Activated naive CD8-positive, alpha-beta T cell (primary cell): ENCODE data around the gene CDH24.
"Not testable (repeated sequence)": the region's sequence is repeated elsewhere in the genome, so short reads cannot be mapped to it uniquely, and the experiment has no call there.

ENCODE experiments used
- H3K27ac Mint-ChIP-seq: one replicate; pipeline ENCODE4 v1.8.0; 2021; ENCODE audit warnings: mixed read lengths
- H3K27me3 Mint-ChIP-seq: one replicate; pipeline ENCODE4 v1.8.0; 2021; ENCODE audit warnings: mixed read lengths
- H3K36me3 Mint-ChIP-seq: one replicate; pipeline ENCODE4 v1.8.0; 2021; ENCODE audit warnings: mixed read lengths
- H3K4me1 Mint-ChIP-seq: one replicate; pipeline ENCODE4 v1.8.0; 2021; ENCODE audit warnings: low read depth, mixed read lengths
- H3K4me3 Mint-ChIP-seq: one replicate; pipeline ENCODE4 v1.8.0; 2021; ENCODE audit warnings: mild to moderate bottlenecking, mixed read lengths
- H3K9me3 Mint-ChIP-seq: one replicate; pipeline ENCODE4 v1.8.0; 2021; ENCODE audit warnings: low read depth, mixed read lengths

Gene CDH24

DNA sequence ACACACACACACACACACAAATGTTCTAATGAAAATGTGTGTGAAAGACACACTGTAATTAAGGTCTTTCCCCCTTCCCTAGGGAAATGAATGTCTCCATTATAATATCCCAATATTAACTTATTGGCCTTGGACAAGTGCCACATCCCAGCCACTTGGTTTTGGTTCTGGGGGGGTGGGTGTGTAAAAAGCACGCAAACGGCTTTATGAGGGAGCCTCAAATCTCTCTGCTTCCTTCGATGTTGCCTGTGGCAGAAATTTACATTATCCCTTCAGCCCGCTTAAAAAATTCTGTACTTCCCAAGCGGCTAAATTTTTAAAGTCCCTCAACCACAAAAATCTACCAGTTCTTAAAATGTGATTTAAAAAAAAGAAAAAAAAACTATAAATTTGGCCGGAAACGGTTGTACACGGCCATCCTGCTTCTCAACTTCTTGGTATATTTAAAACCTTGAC is 47.8 kb downstream of the CDH24 start:
- peaks cover 50% of the 10 kb centered on the region for H3K4me1 Mint-ChIP-seq
- H3K27ac Mint-ChIP-seq, result peak overlapping the region; percentile 93
- no peaks in the 10 kb centered on the region for H3K36me3 Mint-ChIP-seq
- no peaks in the 10 kb centered on the region for H3K27me3 Mint-ChIP-seq
- peak overlapping the region; percentile 93 for H3K4me3 Mint-ChIP-seq
- H3K9me3 Mint-ChIP-seq, result no peaks in the 10 kb centered on the region

DNA sequence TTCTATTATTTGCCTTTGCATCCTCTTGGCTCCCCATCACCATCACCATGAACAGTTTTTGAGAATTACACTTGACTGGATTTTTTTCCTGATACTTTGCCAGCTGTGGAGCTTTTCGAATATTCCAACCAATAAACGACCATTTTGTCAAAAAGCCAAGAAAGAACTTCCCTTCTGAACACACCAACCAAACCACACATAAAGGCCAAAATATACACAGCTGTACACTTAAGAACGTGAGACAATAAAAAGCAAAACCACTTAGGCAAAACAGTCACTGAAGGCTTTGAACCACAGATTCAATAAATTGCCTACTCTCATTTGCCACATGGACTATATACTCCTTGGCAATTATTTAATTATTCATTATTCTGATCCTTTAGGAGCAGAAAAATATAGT is 48.5 kb downstream of the CDH24 start:
- Mint-ChIP-seq H3K27me3 (no peaks in the 10 kb centered on the region), H3K36me3 (no peaks in the 10 kb centered on the region), H3K4me1 (peaks cover 50% of the 10 kb centered on the region), H3K9me3 (no peaks in the 10 kb centered on the region), H3K27ac (peak overlapping the region; percentile 22), H3K4me3 (peak overlapping the region; percentile 93)

DNA sequence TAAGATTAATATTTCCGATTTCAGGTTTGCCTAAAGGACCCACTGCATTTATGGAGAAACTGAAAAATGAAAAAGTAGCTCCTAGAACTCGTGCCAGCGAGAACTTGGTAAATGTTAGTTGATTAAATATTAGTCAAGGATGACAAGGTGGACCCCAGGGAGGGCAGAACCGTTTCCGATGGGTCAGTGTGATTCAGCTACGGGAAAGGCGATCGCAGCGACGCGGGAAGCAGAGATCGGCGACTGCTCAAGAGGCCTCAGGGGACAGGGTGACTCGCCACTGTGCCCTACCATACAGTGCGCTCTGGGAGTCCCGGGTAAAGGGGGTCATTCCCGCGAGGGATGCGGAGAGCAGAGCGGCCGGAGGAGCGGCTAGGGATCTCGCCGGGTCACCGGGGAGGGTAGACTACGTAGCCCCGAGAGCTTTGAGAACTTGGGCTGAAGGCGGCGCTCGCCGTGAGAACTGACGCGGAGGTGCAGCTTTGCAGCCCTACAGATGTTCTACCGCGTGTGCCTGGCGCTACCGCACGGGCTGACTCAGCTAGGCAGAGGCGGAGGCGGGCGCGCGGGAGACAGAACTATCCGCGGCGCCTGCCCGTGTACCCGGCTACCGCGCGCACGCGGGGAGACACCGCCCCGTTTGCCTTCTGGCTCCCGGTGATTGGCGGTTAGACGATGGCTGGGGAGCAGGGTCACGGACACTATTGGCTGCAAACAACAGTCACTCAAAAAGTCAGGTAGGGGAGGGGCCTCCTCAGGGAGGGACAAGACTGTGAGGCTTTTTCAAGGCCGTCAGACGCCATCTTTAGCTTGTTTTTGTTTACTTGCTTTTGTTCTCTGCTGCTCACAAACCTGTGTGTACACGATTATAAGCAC is 50.5 kb downstream of the CDH24 start:
- Mint-ChIP-seq H3K9me3 (no peaks in the 10 kb centered on the region), H3K27me3 (no peaks in the 10 kb centered on the region)

DNA sequence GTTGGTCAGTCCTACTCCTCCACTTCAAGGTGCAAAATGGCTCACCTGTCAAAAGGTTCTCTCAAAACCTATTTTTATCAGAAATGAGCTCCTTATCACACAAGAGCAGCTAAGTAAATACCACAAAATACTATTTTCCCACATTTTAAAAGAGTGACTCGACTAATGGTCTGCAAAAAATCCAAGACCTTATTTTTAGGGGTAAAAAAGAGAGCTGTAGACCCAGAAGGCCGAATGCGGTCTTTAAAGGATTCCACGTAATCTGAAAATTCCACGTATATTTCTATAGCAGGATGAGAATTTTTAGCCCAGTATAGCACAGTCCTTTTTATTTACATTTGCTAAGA is 51.2 kb downstream of the CDH24 start:
- Mint-ChIP-seq H3K36me3 (no peaks in the 10 kb centered on the region), H3K4me1 (peaks cover 47% of the 10 kb centered on the region), H3K4me3 (peak overlapping the region; percentile 96)

More for the DNA sequence above, 50.5 kb downstream of the CDH24 start:
- Mint-ChIP-seq H3K4me1 (peaks cover 50% of the 10 kb centered on the region), H3K4me3 (peak overlapping the region; percentile 96), H3K27ac (peak overlapping the region; percentile 98), H3K36me3 (no peaks in the 10 kb centered on the region)

DNA sequence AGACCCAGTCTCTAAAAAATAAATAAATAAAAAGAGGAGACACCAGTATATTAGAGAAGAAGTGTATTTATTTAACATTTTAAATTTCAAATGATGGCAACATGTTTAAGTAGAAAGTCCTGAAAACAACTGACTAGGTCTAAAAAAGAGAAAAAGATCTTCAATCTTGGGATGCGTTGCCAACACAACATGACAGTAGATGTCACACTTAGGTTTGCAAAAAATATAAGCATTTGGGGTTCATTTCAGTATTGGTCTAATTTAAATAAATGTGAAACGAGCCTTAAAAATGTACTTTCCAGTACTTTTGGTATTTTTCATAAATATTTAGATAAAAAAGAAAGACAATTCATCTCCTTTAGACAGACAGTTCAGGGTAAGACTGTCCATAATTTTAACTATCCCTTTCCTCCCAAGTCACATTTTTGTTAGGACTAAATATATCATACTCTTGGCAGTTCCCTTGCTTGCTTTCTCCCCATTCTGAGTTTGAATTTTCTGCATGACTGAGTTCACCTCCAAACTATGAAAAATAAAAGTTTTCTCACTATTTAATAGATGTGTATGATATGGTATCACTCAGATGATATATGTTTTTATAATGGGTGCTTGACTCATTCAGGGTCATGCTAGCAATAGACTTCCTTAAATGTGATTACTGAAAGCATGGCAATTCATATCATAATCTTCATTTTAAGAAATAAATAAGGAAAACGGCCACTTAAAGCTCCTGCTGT is 51.7 kb downstream of the CDH24 start:
- Mint-ChIP-seq H3K9me3 (no peaks in the 10 kb centered on the region), H3K27me3 (no peaks in the 10 kb centered on the region), H3K4me3 (peak overlapping the region; percentile 96), H3K27ac (peak overlapping the region; percentile 98), H3K4me1 (peaks cover 47% of the 10 kb centered on the region), H3K36me3 (no peaks in the 10 kb centered on the region)

More for the DNA sequence above, 51.2 kb downstream of the CDH24 start:
- H3K27me3 Mint-ChIP-seq, result no peaks in the 10 kb centered on the region
- H3K27ac Mint-ChIP-seq, result peak overlapping the region; percentile 98
- no peaks in the 10 kb centered on the region for H3K9me3 Mint-ChIP-seq

DNA sequence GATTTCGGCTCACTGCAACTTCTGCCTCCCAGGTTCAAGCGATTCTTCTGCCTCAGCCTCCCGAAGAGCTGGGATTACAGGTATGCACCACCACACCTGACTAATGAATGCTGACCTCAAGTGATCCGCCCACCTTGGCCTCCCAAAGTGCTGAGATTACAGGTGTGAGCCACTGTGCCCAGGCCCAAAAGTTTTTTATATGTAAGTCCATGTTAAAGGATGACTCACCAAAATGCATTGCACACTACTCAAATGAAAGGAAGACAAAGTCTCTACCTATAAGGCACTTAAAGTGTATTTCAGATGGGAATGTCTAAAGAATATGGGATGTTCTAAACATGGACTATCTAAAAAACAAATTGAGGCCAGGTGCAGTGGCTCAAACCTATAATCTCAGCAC is 53.0 kb downstream of the CDH24 start:
- not testable (repeated sequence) for H3K27ac Mint-ChIP-seq, H3K9me3 Mint-ChIP-seq, H3K27me3 Mint-ChIP-seq

DNA sequence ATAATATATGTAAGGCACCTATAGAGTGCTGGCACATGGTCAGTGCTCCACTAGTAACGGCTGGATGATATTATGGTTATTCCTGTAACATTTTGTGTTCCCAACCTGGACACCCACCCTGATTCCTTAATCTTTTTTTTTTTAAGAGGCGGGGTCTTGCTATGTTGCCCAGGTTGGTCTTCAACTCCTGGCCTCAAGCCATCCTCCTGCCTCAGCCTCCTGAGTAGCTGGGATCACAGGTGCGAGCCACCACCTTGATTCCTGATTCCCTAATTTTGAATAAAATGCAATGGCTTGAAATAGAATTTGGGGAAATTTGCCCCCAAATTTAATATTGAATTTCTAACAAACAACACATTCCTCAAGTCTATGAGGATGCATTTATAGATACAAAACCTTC is 54.7 kb downstream of the CDH24 start:
- Mint-ChIP-seq H3K27ac (no peak overlapping the region), H3K27me3 (no peaks in the 10 kb centered on the region), H3K4me1 (peaks cover 22% of the 10 kb centered on the region), H3K36me3 (no peaks in the 10 kb centered on the region), H3K9me3 (no peaks in the 10 kb centered on the region), H3K4me3 (no peak overlapping the region)

More for the DNA sequence above, 53.0 kb downstream of the CDH24 start:
- H3K36me3 Mint-ChIP-seq, H3K4me3 Mint-ChIP-seq: not testable (repeated sequence)
- H3K4me1 Mint-ChIP-seq, result peaks cover 38% of the 10 kb centered on the region

DNA sequence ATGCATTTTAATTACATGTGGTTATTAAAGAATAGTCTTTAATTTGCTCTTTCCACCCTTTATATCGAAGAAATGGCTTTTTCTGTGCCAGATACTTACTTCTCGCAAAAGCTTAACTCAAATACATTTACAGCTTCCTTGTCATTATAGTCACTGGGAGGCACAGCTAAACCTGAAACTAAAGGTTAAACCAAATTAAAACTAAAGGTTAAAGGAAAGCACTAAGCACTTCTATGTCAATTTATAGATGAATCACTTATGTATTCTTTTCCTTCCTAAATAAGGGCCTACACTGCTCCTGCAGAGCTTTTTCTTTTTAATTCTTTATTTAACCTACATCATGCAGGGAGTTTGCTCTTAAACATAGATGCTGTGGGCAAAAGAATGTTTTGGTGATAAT is 56.5 kb downstream of the CDH24 start:
- H3K4me3 Mint-ChIP-seq, result no peak overlapping the region
- H3K4me1 Mint-ChIP-seq, result peaks cover 6% of the 10 kb centered on the region
- H3K9me3 Mint-ChIP-seq, result no peaks in the 10 kb centered on the region
- no peak overlapping the region for H3K27ac Mint-ChIP-seq
- no peaks in the 10 kb centered on the region for H3K36me3 Mint-ChIP-seq
- H3K27me3 Mint-ChIP-seq, result no peaks in the 10 kb centered on the region

DNA sequence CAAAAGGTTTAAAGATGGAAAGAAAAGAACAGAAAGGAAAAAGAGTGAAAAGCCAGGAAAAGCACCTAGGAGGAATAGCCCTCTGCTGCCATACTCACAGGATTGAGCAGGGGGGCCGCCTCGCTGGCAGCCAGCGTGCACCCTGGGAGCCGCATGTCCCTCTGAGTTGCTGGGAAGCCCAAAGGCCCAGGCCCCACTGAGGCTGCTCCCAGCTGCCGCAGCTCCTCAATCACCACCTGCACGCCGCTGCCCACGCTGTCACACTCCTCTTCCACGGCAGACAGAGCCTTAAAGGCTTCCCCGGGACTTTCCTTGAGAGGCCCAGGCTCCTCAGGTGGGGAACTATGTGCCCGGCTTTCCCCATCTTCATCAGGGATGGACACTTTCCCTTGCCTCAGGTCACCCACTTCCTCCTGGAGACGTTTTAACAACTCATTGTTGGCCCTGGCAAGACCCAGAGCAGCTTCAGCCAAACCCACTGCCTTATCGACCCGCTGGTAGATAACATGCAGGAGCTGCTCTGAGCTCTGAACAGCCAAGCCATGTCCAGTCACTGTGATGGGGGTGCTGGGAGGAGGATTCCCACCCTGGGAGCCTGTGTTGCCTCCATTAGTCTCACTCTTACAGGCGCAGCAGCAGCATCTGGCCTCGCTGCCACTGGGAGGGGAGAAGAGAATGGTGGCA is 58.8 kb downstream of the CDH24 start:
- Mint-ChIP-seq H3K4me3 (no peak overlapping the region), H3K27me3 (no peaks in the 10 kb centered on the region), H3K36me3 (no peaks in the 10 kb centered on the region), H3K9me3 (no peaks in the 10 kb centered on the region), H3K4me1 (no peaks in the 10 kb centered on the region), H3K27ac (no peak overlapping the region)

DNA sequence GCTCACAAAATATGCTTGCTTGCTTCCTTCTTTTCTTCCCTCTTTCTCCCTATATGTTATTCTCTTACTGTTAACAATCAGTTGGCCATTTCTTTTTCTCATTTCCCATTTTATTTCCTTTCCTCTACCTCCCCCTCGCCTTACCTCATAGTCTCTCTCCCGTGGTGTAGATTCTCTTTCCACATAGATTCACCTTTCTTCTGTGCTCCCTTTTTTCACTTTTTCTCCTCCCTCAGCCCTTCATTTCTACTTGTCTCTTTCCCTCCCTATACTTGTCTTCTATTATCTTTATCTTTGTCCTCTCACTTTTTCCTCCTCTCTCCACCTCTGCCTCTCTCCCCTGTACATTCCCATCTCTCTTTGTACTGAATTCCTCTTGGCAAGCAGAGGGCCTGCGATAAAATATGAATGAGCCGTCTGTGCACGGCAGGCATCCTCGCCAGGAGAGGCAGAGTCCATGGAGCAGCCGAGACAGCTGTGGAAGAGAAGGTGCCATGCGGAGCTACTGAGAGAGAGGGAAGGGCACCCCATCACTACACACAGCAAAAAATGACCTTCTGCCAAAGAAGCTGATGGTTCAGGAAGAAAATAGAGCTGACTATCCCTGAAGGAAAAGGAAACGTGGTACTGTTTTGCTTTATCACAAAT is 59.5 kb downstream of the CDH24 start:
- Mint-ChIP-seq H3K4me1 (no peaks in the 10 kb centered on the region), H3K9me3 (no peaks in the 10 kb centered on the region), H3K4me3 (no peak overlapping the region), H3K27me3 (no peaks in the 10 kb centered on the region), H3K27ac (no peak overlapping the region), H3K36me3 (peaks cover 2% of the 10 kb centered on the region)
